AG04450 (cell line): ENCODE measurements around the gene CUZD1. TPM values are rescaled to one million over a fixed set of nuclear protein-coding genes. Genes with fewer than 3 reads are reported as not detected.

Experiments used
- CTCF ChIA-PET: fragments of 300-600, 350-600 bp; formaldehyde crosslinking; extraction: SDS; loops from one replicate; lab custom pipeline; 2022; ENCODE audit warnings: antibody characterized with exemption, inconsistent platforms; lab: Charles Lee
- POLR2A ChIA-PET: fragments of 350-600 bp; formaldehyde crosslinking; extraction: SDS; loops from one replicate; lab custom pipeline; 2021; ENCODE audit warnings: antibody characterized with exemption, inconsistent platforms; lab: Yijun Ruan, JAX
- DNase-seq: peaks from one replicate; pipeline ENCODE4 v3.0.0-alpha.2; 2011; ENCODE audit warnings: low read depth, low spot score
- H3K27ac ChIP-seq: one replicate; pipeline ENCODE4 v1.5.1; 2012; ENCODE audit warnings: low read depth, low read length, control low read depth
- H3K27me3 ChIP-seq: one replicate; pipeline ENCODE4 v1.6.0; 2012; ENCODE audit warnings: low read length; ENCODE audit not compliant: control insufficient read depth, insufficient read depth
- H3K4me3 ChIP-seq: 2 replicates; pipeline ENCODE4 v1.5.1; 2011; ENCODE audit warnings: mild to moderate bottlenecking, low read depth, low read length, control low read depth
- H3K9me3 ChIP-seq: 2 replicates; pipeline ENCODE4 v1.5.1; 2012; ENCODE audit warnings: low read length; ENCODE audit not compliant: control insufficient read depth, insufficient read depth
- CTCF ChIP-seq: IDR thresholded peaks from 2 replicates; pipeline ENCODE4 v1.5.1; 2011; ENCODE audit warnings: low read depth, low read length, control low read depth, inconsistent platforms
- polyA plus RNA-seq: library from polyadenylated mRNA; depleted of rRNA; stranded (reverse); fragments of >200 nt; gene quantifications from 2 replicates; pipeline ENCODE4 v1.2.3, GENCODE V29; 2011

The CUZD1 gene
- polyA plus RNA-seq, 1 experiment = 1.5 TPM

- H3K27ac ChIP-seq = peak within 1 kb of the TSS; percentile 25
- TF ChIP-seq CTCF = no peak
- H3K9me3 ChIP-seq = peaks cover 3% of the 10 kb centered on the region; the same call in 1 of the 2 replicates
- peak; percentile 98 for DNase-seq
- ChIA-PET CTCF (no interaction called here), POLR2A (no interaction called here)
- H3K27me3 ChIP-seq = no peaks in the 10 kb centered on the region
- H3K4me3 ChIP-seq = peak within 1 kb of the TSS; percentile 78
Measured at GRCh38 chr10:122879339-122880273, 33.9 kb upstream of the CUZD1 start, which contains the start of gene FAM24B. FAM24B (minus strand) TSS chr10:122879581; CDS start chr10:122850515, 29,066 bp downstream.

GRCh38 chr10:122878799-122879338, 33.2 kb upstream of the CUZD1 start:
- ChIA-PET CTCF (no interaction called here), POLR2A (no interaction called here)
- peak overlapping the region; percentile 25 for H3K27ac ChIP-seq
- no peak for DNase-seq
- TF ChIP-seq CTCF = no peak
- peaks cover 3% of the 10 kb centered on the region; the same call in 1 of the 2 replicates for H3K9me3 ChIP-seq
- no peaks in the 10 kb centered on the region for H3K27me3 ChIP-seq
- peak overlapping the region; percentile 78 for H3K4me3 ChIP-seq

- Histone ChIP-seq H3K27me3 (no peaks in the 10 kb centered on the region), H3K4me3 (no peak overlapping the region), H3K9me3 (peaks cover 3% of the 10 kb centered on the region; the same call in 1 of the 2 replicates), H3K27ac (no peak overlapping the region)
- DNase-seq = no peak
- POLR2A ChIA-PET = no interaction called here
- CTCF ChIA-PET = interaction anchor here (1.2 kb wide), 1 partner anchor 103 kb away, joined by 3 read pairs; the partner anchor contains the start of gene PSTK
- no peak for TF ChIP-seq CTCF
Measured at GRCh38 chr10:122877264-122877663, 31.6 kb upstream of the CUZD1 start.

GRCh38 chr10:122876467-122876855, 30.8 kb upstream of the CUZD1 start:
- no peak overlapping the region for H3K4me3 ChIP-seq
- CTCF ChIA-PET = no interaction called here
- no peak for TF ChIP-seq CTCF
- no peak for DNase-seq
- H3K9me3 ChIP-seq = peaks cover 3% of the 10 kb centered on the region; the same call in 1 of the 2 replicates
- POLR2A ChIA-PET = no interaction called here
- no peak overlapping the region for H3K27ac ChIP-seq
- no peaks in the 10 kb centered on the region for H3K27me3 ChIP-seq
